ENCODE data around the gene REXO1. TPM values are rescaled to one million over a fixed set of nuclear protein-coding genes. Genes with fewer than 3 reads are reported as not detected.

REXO1 gene
- total RNA-seq, 1 donor from 2014 or later: 8.7 TPM

DNA sequence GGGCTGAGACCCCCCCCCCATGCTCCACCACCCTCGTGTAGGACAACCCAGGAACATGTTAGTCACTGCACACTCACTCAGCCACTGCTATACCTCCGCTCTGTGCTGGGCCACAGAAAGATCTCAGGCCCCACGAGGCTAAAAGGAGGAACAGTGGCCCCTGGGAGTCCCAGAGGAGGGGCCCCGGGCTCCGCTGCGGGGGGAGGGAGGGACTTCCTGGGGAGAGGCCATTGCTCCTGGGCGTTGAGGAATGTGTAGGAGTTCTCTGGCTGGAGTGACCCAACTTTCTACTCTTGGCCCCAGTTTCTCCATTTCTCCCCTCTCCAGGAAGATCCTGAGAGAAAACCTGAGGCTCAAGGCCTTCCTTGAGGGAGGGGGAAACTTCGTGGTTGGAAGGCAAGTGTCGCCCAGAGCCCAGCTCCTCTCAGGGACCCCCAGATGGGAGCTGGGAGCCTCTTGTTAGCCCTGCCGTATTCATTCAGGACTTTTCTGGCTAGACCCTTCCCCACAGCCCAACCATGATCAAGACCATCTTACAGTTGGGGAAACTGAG, 81.4 kb downstream of the REXO1 start:
- DNase-seq: no peak

DNA sequence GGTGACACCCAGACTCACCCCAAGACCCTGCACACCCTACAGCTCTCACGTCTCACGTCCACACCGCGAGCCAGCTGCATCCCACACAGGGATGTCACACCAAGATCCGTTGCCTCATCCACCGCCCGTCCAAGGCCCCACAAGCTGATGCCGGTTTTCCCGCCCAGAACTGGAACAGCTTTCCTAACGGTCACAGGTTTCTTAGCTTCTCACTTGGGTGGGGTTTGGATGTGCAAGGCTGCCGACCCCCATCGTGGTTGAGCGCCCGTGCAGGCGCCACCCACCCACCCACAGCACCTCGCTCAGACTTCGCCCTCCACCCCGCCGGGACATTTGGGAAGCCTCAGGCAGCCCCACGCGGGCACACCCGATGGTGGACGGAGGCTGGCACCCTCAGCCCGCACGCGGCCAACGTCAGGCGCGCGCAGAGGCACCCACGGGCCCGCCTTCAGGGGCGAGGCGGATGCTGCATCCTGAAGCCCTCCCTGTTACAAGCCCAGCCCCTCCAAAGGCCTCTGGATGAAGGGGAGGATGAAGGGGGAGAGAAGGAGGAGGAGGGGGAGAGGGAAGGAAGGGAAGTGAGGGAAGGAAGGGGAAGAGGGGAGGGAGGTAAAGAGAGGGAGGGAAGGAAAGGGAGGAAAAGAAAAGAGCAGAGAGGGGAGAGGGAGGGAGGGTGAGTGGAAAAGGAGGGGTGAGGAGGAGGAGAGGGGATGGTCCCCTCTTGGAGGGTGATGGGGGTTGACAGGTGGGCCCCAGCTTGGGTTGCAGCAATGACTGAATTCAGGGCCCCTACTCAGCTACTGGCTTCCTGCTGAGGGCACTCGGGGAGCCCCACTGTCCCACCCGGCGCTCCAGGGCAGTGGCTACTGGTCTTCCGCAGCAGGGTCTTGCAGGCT, 82.1 kb downstream of the REXO1 start:
- no peak for DNase-seq

Other genes with a start within 250 kb of the REXO1 start
- gene UQCR11, start 243.0 kb downstream of the REXO1 start, total RNA-seq: 48.8 and 62.1 TPM in 2 replicates
- gene TCF3, start 195.9 kb downstream of the REXO1 start, total RNA-seq: 94.1 and 144 TPM in 2 replicates
- not detected in 2 replicates for gene ONECUT3, start 95.0 kb downstream of the REXO1 start, total RNA-seq
- gene ATP8B3, start 36.2 kb downstream of the REXO1 start, total RNA-seq: 0.85 and 1.2 TPM in 2 replicates
- 5.3 and 9.5 TPM in 2 replicates for gene KLF16, start 15.1 kb upstream of the REXO1 start, total RNA-seq
- gene ABHD17A, start 37.0 kb upstream of the REXO1 start, total RNA-seq: 111 and 142 TPM in 2 replicates
- 5.8 and 6.2 TPM in 2 replicates for gene ADAT3, start 56.9 kb upstream of the REXO1 start, total RNA-seq
- 34.7 and 56.1 TPM in 2 replicates for gene SCAMP4, start 56.9 kb upstream of the REXO1 start, total RNA-seq
- 73.9 and 125 TPM in 2 replicates for gene CSNK1G2, start 92.7 kb upstream of the REXO1 start, total RNA-seq
- gene BTBD2, start 167.2 kb upstream of the REXO1 start, total RNA-seq: 51.7 and 135 TPM in 2 replicates
- 147 and 289 TPM in 2 replicates for gene MKNK2, start 202.8 kb upstream of the REXO1 start, total RNA-seq
- 26.4 and 54.0 TPM in 2 replicates for gene MOB3A, start 247.8 kb upstream of the REXO1 start, total RNA-seq
- 0.65 and 1.5 TPM in 2 replicates for gene IZUMO4, start 248.4 kb upstream of the REXO1 start, total RNA-seq